ENCODE results near the gene SLC5A10. TPM values are rescaled to one million over a fixed set of nuclear protein-coding genes. Genes with fewer than 3 reads are reported as not detected.

SLC5A10 gene
- polyA plus RNA-seq, 1 donor from 2014 or later = not detected

DNA sequence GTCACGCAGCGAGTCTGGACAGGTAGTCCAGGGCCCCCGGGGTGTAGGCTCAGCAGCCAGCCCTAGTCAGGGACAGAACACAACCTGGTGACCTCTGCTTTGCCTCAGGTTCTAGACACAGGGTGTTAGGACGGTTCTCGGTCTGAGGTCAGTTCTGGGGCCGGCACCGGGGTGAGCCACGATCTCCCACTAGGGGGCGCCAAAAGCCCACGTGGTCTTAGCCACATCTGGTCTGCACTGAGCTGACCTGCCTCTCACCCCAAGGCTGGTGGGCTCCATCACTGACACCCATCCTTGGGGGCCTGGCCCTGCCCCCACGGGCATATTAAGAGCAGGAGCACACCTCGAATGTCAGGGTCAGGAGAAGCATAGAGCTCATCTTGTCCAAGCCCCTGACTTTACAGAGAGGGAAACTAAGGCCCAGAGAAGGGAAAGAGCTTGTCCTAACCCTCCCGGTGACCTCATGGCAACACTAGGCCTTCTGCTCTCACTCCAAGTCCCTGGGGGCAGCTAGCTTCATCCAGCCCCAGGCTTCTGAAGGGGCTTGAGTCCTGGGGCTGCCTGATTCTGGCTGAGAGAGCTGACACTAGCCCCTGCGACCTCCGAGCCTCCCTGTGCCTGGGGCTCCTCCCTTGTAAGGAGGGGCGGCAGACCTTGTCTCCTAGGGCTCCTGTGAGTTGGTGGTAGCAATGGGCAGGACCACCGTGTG lies 9.0 kb downstream of the SLC5A10 start:
- Histone ChIP-seq H3K79me2 (replicated peaks; ENCODE audit: insufficient read depth, low read length) (no peaks in the 10 kb centered on the region), H3K27me3 (ENCODE audit: insufficient read depth, low read depth, low read length) (no peaks in the 10 kb centered on the region), H3K27ac (ENCODE audit: low read length) (no peak overlapping the region), H4K20me1 (ENCODE audit: insufficient read depth) (no peaks in the 10 kb centered on the region), H2AFZ (ENCODE audit: low read depth, low read length) (no peak overlapping the region), H3K4me2 (ENCODE audit: low read length) (no peak overlapping the region), H3F3A (ENCODE audit: insufficient read depth, low read length, poor library complexity, severe bottlenecking) (no peaks in the 10 kb centered on the region), H3K9me3 (ENCODE audit: low read length) (no peaks in the 10 kb centered on the region), H3K9ac (ENCODE audit: low read length) (no peak overlapping the region), H3K36me3 (ENCODE audit: insufficient read depth, low read length) (no peaks in the 10 kb centered on the region), H3K9me2 (ENCODE audit: insufficient read depth, low read length) (no peaks in the 10 kb centered on the region), H3K4me3 (ENCODE audit: low read length) (no peak overlapping the region)
- TF ChIP-seq SMC3 (conservative IDR thresholded peaks at IDR 0.05; ENCODE audit: poor library complexity) (no peak), POLR2AphosphoS5 (IDR thresholded peaks at IDR 0.05) (no peak), EZH2 (IDR thresholded peaks at IDR 0.05; ENCODE audit: borderline replicate concordance, insufficient read depth, low read length, poor library complexity, severe bottlenecking) (no peak), RAD21 (conservative IDR thresholded peaks at IDR 0.05) (peak; percentile 10), EP300 (conservative IDR thresholded peaks at IDR 0.05; ENCODE audit: poor library complexity, severe bottlenecking) (no peak), REST (IDR thresholded peaks at IDR 0.05; ENCODE audit: borderline replicate concordance) (no peak), MXI1 (conservative IDR thresholded peaks at IDR 0.05; ENCODE audit: poor library complexity, severe bottlenecking) (no peak), TAF1 (IDR thresholded peaks at IDR 0.05; ENCODE audit: low read depth) (no peak)
- TF ChIP-seq, protein P1, sequence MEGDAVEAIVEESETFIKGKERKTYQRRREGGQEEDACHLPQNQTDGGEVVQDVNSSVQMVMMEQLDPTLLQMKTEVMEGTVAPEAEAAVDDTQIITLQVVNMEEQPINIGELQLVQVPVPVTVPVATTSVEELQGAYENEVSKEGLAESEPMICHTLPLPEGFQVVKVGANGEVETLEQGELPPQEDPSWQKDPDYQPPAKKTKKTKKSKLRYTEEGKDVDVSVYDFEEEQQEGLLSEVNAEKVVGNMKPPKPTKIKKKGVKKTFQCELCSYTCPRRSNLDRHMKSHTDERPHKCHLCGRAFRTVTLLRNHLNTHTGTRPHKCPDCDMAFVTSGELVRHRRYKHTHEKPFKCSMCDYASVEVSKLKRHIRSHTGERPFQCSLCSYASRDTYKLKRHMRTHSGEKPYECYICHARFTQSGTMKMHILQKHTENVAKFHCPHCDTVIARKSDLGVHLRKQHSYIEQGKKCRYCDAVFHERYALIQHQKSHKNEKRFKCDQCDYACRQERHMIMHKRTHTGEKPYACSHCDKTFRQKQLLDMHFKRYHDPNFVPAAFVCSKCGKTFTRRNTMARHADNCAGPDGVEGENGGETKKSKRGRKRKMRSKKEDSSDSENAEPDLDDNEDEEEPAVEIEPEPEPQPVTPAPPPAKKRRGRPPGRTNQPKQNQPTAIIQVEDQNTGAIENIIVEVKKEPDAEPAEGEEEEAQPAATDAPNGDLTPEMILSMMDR (IDR thresholded peaks at IDR 0.05; ENCODE audit: poor library complexity, severe bottlenecking) = peak; percentile 32

- Histone ChIP-seq H3K27ac (ENCODE audit: low read length) (no peak overlapping the region), H3K27me3 (ENCODE audit: insufficient read depth, low read depth, low read length) (no peaks in the 10 kb centered on the region), H3K9me3 (ENCODE audit: low read length) (no peaks in the 10 kb centered on the region), H3K9me2 (ENCODE audit: insufficient read depth, low read length) (no peaks in the 10 kb centered on the region), H3K4me2 (ENCODE audit: low read length) (no peak overlapping the region), H4K20me1 (ENCODE audit: insufficient read depth) (no peaks in the 10 kb centered on the region), H3K36me3 (ENCODE audit: insufficient read depth, low read length) (no peaks in the 10 kb centered on the region), H3K4me3 (ENCODE audit: low read length) (no peak overlapping the region), H3F3A (ENCODE audit: insufficient read depth, low read length, poor library complexity, severe bottlenecking) (no peaks in the 10 kb centered on the region), H2AFZ (ENCODE audit: low read depth, low read length) (no peak overlapping the region), H3K9ac (ENCODE audit: low read length) (no peak overlapping the region), H3K79me2 (replicated peaks; ENCODE audit: insufficient read depth, low read length) (no peaks in the 10 kb centered on the region)
- no peak for TF ChIP-seq EP300 (conservative IDR thresholded peaks at IDR 0.05; ENCODE audit: poor library complexity, severe bottlenecking)
- no peak for TF ChIP-seq RAD21 (conservative IDR thresholded peaks at IDR 0.05)
- no peak for TF ChIP-seq MXI1 (conservative IDR thresholded peaks at IDR 0.05; ENCODE audit: poor library complexity, severe bottlenecking)
- no peak for TF ChIP-seq SMC3 (conservative IDR thresholded peaks at IDR 0.05; ENCODE audit: poor library complexity)
- TF ChIP-seq, protein P1 (IDR thresholded peaks at IDR 0.05; ENCODE audit: poor library complexity, severe bottlenecking) = no peak
- no peak for TF ChIP-seq REST (IDR thresholded peaks at IDR 0.05; ENCODE audit: borderline replicate concordance)
- no peak for TF ChIP-seq EZH2 (IDR thresholded peaks at IDR 0.05; ENCODE audit: borderline replicate concordance, insufficient read depth, low read length, poor library complexity, severe bottlenecking)
- TF ChIP-seq POLR2AphosphoS5 (IDR thresholded peaks at IDR 0.05) = no peak
- no peak for TF ChIP-seq TAF1 (IDR thresholded peaks at IDR 0.05; ENCODE audit: low read depth)
These were observed 9.9 kb downstream of the SLC5A10 start for GRCh38 chr17:18961634-18962493.

Measured in neural cell (in vitro differentiated cells).